D341Med (cell line): ENCODE measurements around the gene POFUT2.

ENCODE experiments used
- DNase-seq: peaks from one replicate; pipeline ENCODE4 v3.0.0; 2012; ENCODE audit warnings: low spot score

The POFUT2 gene

GRCh38 chr21:45262041-45262581 lies 25.6 kb downstream of the POFUT2 start:
- DNase-seq, result peak; percentile 16

- peak; percentile 12 for DNase-seq
Observed at GRCh38 chr21:45261093-45261492, 26.6 kb downstream of the POFUT2 start.

- DNase-seq, result peak; percentile 3
Observed at GRCh38 chr21:45260191-45260825, 27.4 kb downstream of the POFUT2 start.

GRCh38 chr21:45259206-45259840 lies 28.4 kb downstream of the POFUT2 start:
- DNase-seq, result peak; percentile 20

GRCh38 chr21:45258466-45258865 lies 29.2 kb downstream of the POFUT2 start:
- peak; percentile 14 for DNase-seq

- DNase-seq, result peak; percentile 24
Observed at GRCh38 chr21:45257673-45258341, 29.9 kb downstream of the POFUT2 start.

- peak; percentile 38 for DNase-seq
Observed at GRCh38 chr21:45256912-45257672, 30.6 kb downstream of the POFUT2 start.

GRCh38 chr21:45256021-45256911 lies 31.4 kb downstream of the POFUT2 start:
- peak; percentile 28 for DNase-seq

- peak; percentile 46 for DNase-seq
Observed at GRCh38 chr21:45255381-45256020, 32.2 kb downstream of the POFUT2 start.

- DNase-seq, result no peak
Observed at GRCh38 chr21:45254460-45254930, 33.2 kb downstream of the POFUT2 start.

GRCh38 chr21:45253633-45254459 lies 33.8 kb downstream of the POFUT2 start:
- DNase-seq, result no peak

- DNase-seq, result no peak
Observed at GRCh38 chr21:45253180-45253579, 34.5 kb downstream of the POFUT2 start.

- DNase-seq, result no peak
Observed at GRCh38 chr21:45252448-45252925, 35.2 kb downstream of the POFUT2 start.

GRCh38 chr21:45251635-45252447 lies 35.9 kb downstream of the POFUT2 start:
- no peak for DNase-seq

- no peak for DNase-seq
Observed at GRCh38 chr21:45250914-45251634, 36.6 kb downstream of the POFUT2 start.

- no peak for DNase-seq
Observed at GRCh38 chr21:45250272-45250671, 37.4 kb downstream of the POFUT2 start.

- DNase-seq, result no peak
Observed at GRCh38 chr21:45249626-45250025, 38.1 kb downstream of the POFUT2 start.

- DNase-seq, result peak; percentile 74
Observed at GRCh38 chr21:45248893-45249381, 38.8 kb downstream of the POFUT2 start.
